ENCODE measurements around the gene ACOT2.

The ACOT2 gene

GRCh38 chr14:73613419-73613963, 44.5 kb downstream of the ACOT2 start:
- DNase-seq (ENCODE audit: low read depth in 2 of 2): no peak

GRCh38 chr14:73616831-73617230, 47.8 kb downstream of the ACOT2 start:
- DNase-seq (ENCODE audit: low read depth in 2 of 2): no peak

- DNase-seq (ENCODE audit: low read depth in 2 of 2): no peak
These were observed 50.5 kb downstream of the ACOT2 start for GRCh38 chr14:73619524-73619923.

- no peak for DNase-seq (ENCODE audit: low read depth in 2 of 2)
These were observed 51.3 kb downstream of the ACOT2 start for GRCh38 chr14:73620268-73620667.

- DNase-seq (ENCODE audit: low read depth in 2 of 2): no peak
These were observed 54.6 kb downstream of the ACOT2 start for GRCh38 chr14:73623504-73624054.
